ENCODE measurements around the gene SERPINB1. TPM values are rescaled to one million over a fixed set of nuclear protein-coding genes. Genes with fewer than 3 reads are reported as not detected.

Gene SERPINB1
- total and polyA plus RNA-seq, 10 of the 15 experiments (the other 5 are each of a cell fraction or from before 2014, with no cell fraction given): 0.45 to 2.4 (median 0.83) TPM

DNA sequence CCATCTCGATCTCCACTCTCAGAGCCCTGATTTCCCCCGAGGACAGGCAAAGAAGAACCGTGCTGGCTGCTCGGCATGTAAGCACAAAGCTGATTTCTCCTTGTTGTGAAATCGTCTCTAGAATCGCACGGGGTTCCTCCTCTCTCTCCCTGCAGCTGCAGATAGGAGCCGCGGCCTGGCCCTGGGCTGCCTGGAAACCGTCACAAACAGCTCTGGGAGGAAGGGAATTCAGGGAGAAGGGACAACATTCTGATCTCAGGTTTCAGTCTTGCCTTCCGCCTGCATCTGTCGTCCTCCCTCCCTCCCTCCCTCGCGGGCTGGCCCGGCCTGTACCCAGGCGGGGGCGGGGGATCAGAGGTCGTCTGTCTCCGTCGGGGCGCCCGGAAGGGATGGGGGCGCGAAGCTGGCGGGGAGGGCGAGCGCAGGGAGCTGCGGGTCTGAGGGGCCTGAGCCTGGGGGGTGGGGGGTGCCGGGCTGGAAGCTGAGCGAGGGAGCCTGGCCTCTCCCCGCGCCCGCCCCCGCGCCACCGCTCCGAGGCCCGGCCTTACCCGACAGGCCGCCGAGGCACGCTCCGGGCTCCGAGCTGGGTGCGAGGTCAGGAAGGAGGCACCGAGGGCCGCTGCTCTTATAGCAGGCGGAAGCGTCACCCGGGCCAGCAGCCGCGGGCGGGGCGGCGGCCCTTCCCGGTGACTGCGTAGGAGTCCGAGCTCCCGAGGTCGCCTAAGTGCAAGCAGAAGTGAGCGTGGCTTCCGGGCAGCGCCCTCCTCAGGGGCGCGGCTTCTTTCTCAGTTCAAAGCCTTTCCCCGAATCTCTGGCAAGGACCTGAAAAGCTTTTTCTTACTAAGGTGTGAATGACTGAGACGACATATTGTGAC is at the start of gene SERPINB1 (continued):
- TF ChIP-seq, protein P1, sequence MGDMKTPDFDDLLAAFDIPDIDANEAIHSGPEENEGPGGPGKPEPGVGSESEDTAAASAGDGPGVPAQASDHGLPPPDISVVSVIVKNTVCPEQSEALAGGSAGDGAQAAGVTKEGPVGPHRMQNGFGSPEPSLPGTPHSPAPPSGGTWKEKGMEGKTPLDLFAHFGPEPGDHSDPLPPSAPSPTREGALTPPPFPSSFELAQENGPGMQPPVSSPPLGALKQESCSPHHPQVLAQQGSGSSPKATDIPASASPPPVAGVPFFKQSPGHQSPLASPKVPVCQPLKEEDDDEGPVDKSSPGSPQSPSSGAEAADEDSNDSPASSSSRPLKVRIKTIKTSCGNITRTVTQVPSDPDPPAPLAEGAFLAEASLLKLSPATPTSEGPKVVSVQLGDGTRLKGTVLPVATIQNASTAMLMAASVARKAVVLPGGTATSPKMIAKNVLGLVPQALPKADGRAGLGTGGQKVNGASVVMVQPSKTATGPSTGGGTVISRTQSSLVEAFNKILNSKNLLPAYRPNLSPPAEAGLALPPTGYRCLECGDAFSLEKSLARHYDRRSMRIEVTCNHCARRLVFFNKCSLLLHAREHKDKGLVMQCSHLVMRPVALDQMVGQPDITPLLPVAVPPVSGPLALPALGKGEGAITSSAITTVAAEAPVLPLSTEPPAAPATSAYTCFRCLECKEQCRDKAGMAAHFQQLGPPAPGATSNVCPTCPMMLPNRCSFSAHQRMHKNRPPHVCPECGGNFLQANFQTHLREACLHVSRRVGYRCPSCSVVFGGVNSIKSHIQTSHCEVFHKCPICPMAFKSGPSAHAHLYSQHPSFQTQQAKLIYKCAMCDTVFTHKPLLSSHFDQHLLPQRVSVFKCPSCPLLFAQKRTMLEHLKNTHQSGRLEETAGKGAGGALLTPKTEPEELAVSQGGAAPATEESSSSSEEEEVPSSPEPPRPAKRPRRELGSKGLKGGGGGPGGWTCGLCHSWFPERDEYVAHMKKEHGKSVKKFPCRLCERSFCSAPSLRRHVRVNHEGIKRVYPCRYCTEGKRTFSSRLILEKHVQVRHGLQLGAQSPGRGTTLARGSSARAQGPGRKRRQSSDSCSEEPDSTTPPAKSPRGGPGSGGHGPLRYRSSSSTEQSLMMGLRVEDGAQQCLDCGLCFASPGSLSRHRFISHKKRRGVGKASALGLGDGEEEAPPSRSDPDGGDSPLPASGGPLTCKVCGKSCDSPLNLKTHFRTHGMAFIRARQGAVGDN (IDR thresholded peaks at IDR 0.05): peak; percentile 69
- peak; percentile 73 for TF ChIP-seq IKZF1 (conservative IDR thresholded peaks at IDR 0.05)
- peak; percentile 63; the same call in 1 of the 2 replicates for TF ChIP-seq TCF12 (IDR thresholded peaks at IDR 0.05; ENCODE audit: low read depth, low read length)
- TF ChIP-seq, protein P2, sequence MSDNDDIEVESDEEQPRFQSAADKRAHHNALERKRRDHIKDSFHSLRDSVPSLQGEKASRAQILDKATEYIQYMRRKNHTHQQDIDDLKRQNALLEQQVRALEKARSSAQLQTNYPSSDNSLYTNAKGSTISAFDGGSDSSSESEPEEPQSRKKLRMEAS (IDR thresholded peaks at IDR 0.05; ENCODE audit: low read depth, low read length): peak; percentile 45; the same call in 1 of the 2 replicates
- TF ChIP-seq, protein P3, sequence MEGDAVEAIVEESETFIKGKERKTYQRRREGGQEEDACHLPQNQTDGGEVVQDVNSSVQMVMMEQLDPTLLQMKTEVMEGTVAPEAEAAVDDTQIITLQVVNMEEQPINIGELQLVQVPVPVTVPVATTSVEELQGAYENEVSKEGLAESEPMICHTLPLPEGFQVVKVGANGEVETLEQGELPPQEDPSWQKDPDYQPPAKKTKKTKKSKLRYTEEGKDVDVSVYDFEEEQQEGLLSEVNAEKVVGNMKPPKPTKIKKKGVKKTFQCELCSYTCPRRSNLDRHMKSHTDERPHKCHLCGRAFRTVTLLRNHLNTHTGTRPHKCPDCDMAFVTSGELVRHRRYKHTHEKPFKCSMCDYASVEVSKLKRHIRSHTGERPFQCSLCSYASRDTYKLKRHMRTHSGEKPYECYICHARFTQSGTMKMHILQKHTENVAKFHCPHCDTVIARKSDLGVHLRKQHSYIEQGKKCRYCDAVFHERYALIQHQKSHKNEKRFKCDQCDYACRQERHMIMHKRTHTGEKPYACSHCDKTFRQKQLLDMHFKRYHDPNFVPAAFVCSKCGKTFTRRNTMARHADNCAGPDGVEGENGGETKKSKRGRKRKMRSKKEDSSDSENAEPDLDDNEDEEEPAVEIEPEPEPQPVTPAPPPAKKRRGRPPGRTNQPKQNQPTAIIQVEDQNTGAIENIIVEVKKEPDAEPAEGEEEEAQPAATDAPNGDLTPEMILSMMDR (IDR thresholded peaks at IDR 0.05 in 2 of 3, conservative IDR thresholded peaks at IDR 0.05 in 1 of 3; ENCODE audit: control insufficient read depth in 2 of 3, extremely low read depth in 1 of 3, insufficient read depth in 1 of 3, low read depth in 3 of 3, low read length in 3 of 3): 0 out of 6 replicates have a peak, but pooled peaks of 1 of the 3 experiments have one; percentile 0
- TF ChIP-seq POLR2A (IDR thresholded peaks at IDR 0.05; ENCODE audit: low read depth, low read length): peak; percentile 51; the same call in 1 of the 2 replicates
- TF ChIP-seq, protein P4, sequence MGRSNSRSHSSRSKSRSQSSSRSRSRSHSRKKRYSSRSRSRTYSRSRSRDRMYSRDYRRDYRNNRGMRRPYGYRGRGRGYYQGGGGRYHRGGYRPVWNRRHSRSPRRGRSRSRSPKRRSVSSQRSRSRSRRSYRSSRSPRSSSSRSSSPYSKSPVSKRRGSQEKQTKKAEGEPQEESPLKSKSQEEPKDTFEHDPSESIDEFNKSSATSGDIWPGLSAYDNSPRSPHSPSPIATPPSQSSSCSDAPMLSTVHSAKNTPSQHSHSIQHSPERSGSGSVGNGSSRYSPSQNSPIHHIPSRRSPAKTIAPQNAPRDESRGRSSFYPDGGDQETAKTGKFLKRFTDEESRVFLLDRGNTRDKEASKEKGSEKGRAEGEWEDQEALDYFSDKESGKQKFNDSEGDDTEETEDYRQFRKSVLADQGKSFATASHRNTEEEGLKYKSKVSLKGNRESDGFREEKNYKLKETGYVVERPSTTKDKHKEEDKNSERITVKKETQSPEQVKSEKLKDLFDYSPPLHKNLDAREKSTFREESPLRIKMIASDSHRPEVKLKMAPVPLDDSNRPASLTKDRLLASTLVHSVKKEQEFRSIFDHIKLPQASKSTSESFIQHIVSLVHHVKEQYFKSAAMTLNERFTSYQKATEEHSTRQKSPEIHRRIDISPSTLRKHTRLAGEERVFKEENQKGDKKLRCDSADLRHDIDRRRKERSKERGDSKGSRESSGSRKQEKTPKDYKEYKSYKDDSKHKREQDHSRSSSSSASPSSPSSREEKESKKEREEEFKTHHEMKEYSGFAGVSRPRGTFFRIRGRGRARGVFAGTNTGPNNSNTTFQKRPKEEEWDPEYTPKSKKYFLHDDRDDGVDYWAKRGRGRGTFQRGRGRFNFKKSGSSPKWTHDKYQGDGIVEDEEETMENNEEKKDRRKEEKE (IDR thresholded peaks at IDR 0.05): no peak
- no peak for TF ChIP-seq HDAC6 (IDR thresholded peaks at IDR 0.05; ENCODE audit: unreplicated experiment)
- no peak for TF ChIP-seq SREBF2 (IDR thresholded peaks at IDR 0.05; ENCODE audit: low read length)
